Keratinocyte (primary cell): Measurements from ENCODE around the gene NPHS1. TPM values are rescaled to one million over a fixed set of nuclear protein-coding genes. Genes with fewer than 3 reads are reported as not detected.

Source experiments
- DNase-seq: peaks from one replicate; pipeline ENCODE4 v3.0.0-alpha.2; 2011; ENCODE audit warnings: low read depth, missing footprints, low spot score
- FAIRE-seq: peaks from 2 replicates; lab custom pipeline; 2011; peaks lifted over from hg19 to GRCh38; lab: Jason Lieb, UNC
- H2AFZ ChIP-seq: 2 replicates; pipeline ENCODE4 v1.6.0; 2012; ENCODE audit warnings: low read length, control low read depth, inconsistent platforms; ENCODE audit not compliant: control insufficient read depth
- H3K27ac ChIP-seq: 2 replicates; pipeline ENCODE4 v1.5.1; 2011; ENCODE audit warnings: low read length; ENCODE audit not compliant: control insufficient read depth, insufficient read depth
- H3K27me3 ChIP-seq: 3 replicates; pipeline ENCODE4 v1.6.0; 2011; ENCODE audit warnings: low read length; ENCODE audit not compliant: control insufficient read depth, insufficient read depth; ENCODE audit errors: extremely low read depth
- H3K36me3 ChIP-seq, 2 experiments: 2 replicates in 1 of 2; 3 replicates in 1 of 2; pipeline ENCODE4 v1.5.1; 2011; ENCODE audit warnings: low read length in 2 of 2, mild to moderate bottlenecking in 1 of 2; ENCODE audit not compliant: control insufficient read depth in 2 of 2, insufficient read depth in 2 of 2; ENCODE audit errors: extremely low read depth in 1 of 2
- H3K4me1 ChIP-seq: 3 replicates; pipeline ENCODE4 v1.5.1; 2011; ENCODE audit warnings: low read length; ENCODE audit not compliant: control insufficient read depth, insufficient read depth; ENCODE audit errors: extremely low read depth
- H3K4me2 ChIP-seq: 3 replicates; pipeline ENCODE4 v1.6.0; 2011; ENCODE audit warnings: low read depth, low read length; ENCODE audit not compliant: control insufficient read depth, insufficient read depth; ENCODE audit errors: extremely low read depth
- H3K4me3 ChIP-seq, 3 experiments: fragments of 200-600 bp in 1 of 3; sonication (generic) in 1 of 3; 2 replicates in 2 of 3; 3 replicates in 1 of 3; pipeline ENCODE4 v1.5.1; 2011 to 2016; ENCODE audit warnings: low read length in 3 of 3, mild to moderate bottlenecking in 3 of 3, control low read depth in 2 of 3, inconsistent platforms in 1 of 3, low read depth in 1 of 3, mixed read lengths in 1 of 3, mixed run types in 1 of 3, moderate library complexity in 1 of 3; ENCODE audit not compliant: control insufficient read depth in 2 of 3, insufficient read depth in 2 of 3; ENCODE audit errors: extremely low read depth in 1 of 3
- H3K79me2 ChIP-seq: 2 replicates; pipeline ENCODE4 v1.6.0; 2012; ENCODE audit warnings: low read length; ENCODE audit not compliant: control insufficient read depth, insufficient read depth
- H3K9ac ChIP-seq: 3 replicates; pipeline ENCODE4 v1.6.0; 2011; ENCODE audit warnings: low read length; ENCODE audit not compliant: control insufficient read depth, insufficient read depth; ENCODE audit errors: extremely low read depth
- H3K9me1 ChIP-seq: 3 replicates; pipeline ENCODE4 v1.6.0; 2011; ENCODE audit warnings: low read length; ENCODE audit not compliant: control insufficient read depth, insufficient read depth; ENCODE audit errors: extremely low read depth
- H3K9me3 ChIP-seq: 2 replicates; pipeline ENCODE4 v1.5.1; 2012; ENCODE audit warnings: low read depth, low read length; ENCODE audit not compliant: control insufficient read depth
- H4K20me1 ChIP-seq: 3 replicates; pipeline ENCODE4 v1.6.0; 2011; ENCODE audit warnings: low read length; ENCODE audit not compliant: control insufficient read depth, insufficient read depth; ENCODE audit errors: extremely low read depth
- CTCF ChIP-seq, 3 experiments: IDR thresholded peaks in 1 of 3; conservative IDR thresholded peaks in 1 of 3; optimal IDR thresholded peaks in 1 of 3; 2 replicates in 2 of 3; 3 replicates in 1 of 3; pipeline versions ENCODE3 to v1.5.1; 2011; ENCODE audit warnings: low read length in 3 of 3, mild to moderate bottlenecking in 3 of 3, moderate library complexity in 2 of 3, control low read depth in 1 of 3, inconsistent platforms in 1 of 3; ENCODE audit not compliant: insufficient read depth in 2 of 3; ENCODE audit errors: extremely low read depth in 1 of 3
- EZH2 ChIP-seq: IDR thresholded peaks from one replicate; pipeline ENCODE4 v1.6.1; 2012; ENCODE audit warnings: inconsistent platforms, mild to moderate bottlenecking, low read length, moderate library complexity
- dilution Hi-C: fragments of 300-500 bp; cut with MboI; formaldehyde crosslinking; loops from one replicate; pipeline ENCODE4 v1.7.0; 2020; ENCODE audit warnings: low sequenced_read_pairs; ENCODE audit not compliant: extremely low pct_ligation_motif_present
- polyA plus RNA-seq, 5 experiments: library from polyadenylated mRNA; depleted of rRNA in 3 of 5; stranded (reverse) in 3 of 5; stranded (forward) in 1 of 5; unstranded in 1 of 5; fragments of >200 nt; gene quantifications; 1 replicate in 1 of 5; 2 replicates in 3 of 5; 3 replicates in 1 of 5; pipeline versions ENCODE4 v1.2.1 to v1.2.3, GENCODE V29; 2011 to 2012; ENCODE audit warnings: missing spikeins in 2 of 5, low read depth in 1 of 5, low replicate concordance in 1 of 5

NPHS1 gene
- polyA plus RNA-seq, 1 donor (not counting 4 experiments of a cell fraction or from before 2014, with no cell fraction given): not detected

GRCh38 chr19:35889370-35890112, 37.2 kb upstream of the NPHS1 start:
- no peaks in the 10 kb centered on the region for H3K79me2 ChIP-seq
- no peaks in the 10 kb centered on the region for H3K9me3 ChIP-seq
- no peak overlapping the region for H3K9ac ChIP-seq
- H3K4me3 ChIP-seq: no peak overlapping the region
- no peaks in the 10 kb centered on the region for H4K20me1 ChIP-seq
- H3K4me1 ChIP-seq: no peaks in the 10 kb centered on the region
- no peaks in the 10 kb centered on the region for H3K9me1 ChIP-seq
- no peak for TF ChIP-seq CTCF (optimal IDR thresholded peaks at IDR 0.05 in 1 of 3, IDR thresholded peaks at IDR 0.05 in 1 of 3, conservative IDR thresholded peaks at IDR 0.05 in 1 of 3; ENCODE audit: extremely low read depth in 1 of 3, insufficient read depth in 2 of 3, low read length in 3 of 3)
- no peak overlapping the region for H3K4me2 ChIP-seq
- no peak for DNase-seq
- H2AFZ ChIP-seq: no peak overlapping the region
- dilution Hi-C loops: no loop called here
- no peak for FAIRE-seq
- no peak overlapping the region for H3K27ac ChIP-seq
- peaks cover 15 to 32% of the 10 kb centered on the region in 2 experiments for H3K36me3 ChIP-seq
- H3K27me3 ChIP-seq: no peaks in the 10 kb centered on the region

- dilution Hi-C loops: no loop called here
- no peak for TF ChIP-seq EZH2
- TF ChIP-seq CTCF (optimal IDR thresholded peaks at IDR 0.05 in 1 of 3, IDR thresholded peaks at IDR 0.05 in 1 of 3, conservative IDR thresholded peaks at IDR 0.05 in 1 of 3; ENCODE audit: extremely low read depth in 1 of 3, insufficient read depth in 2 of 3, low read length in 3 of 3): no peak
- no peaks in the 10 kb centered on the region for H4K20me1 ChIP-seq
- H3K9me1 ChIP-seq: no peaks in the 10 kb centered on the region
- no peak overlapping the region for H3K27ac ChIP-seq
- no peaks in the 10 kb centered on the region for H3K4me1 ChIP-seq
- H3K9ac ChIP-seq: no peak overlapping the region
- H3K36me3 ChIP-seq: peaks cover 15 to 28% of the 10 kb centered on the region in 2 experiments
- no peak for DNase-seq
- no peak for FAIRE-seq
- H3K9me3 ChIP-seq: no peaks in the 10 kb centered on the region
- H3K79me2 ChIP-seq: no peaks in the 10 kb centered on the region
- no peak overlapping the region for H2AFZ ChIP-seq
- no peak overlapping the region for H3K4me2 ChIP-seq
- H3K4me3 ChIP-seq: no peak overlapping the region
- H3K27me3 ChIP-seq: no peaks in the 10 kb centered on the region
These were observed 36.1 kb upstream of the NPHS1 start for GRCh38 chr19:35888398-35888797.
